ENCODE measurements around the gene NAP1L1. TPM values are rescaled to one million over a fixed set of nuclear protein-coding genes. Genes with fewer than 3 reads are reported as not detected.

NAP1L1 gene
- total RNA-seq, 1 experiment from 2014 or later, result 620 TPM

DNA sequence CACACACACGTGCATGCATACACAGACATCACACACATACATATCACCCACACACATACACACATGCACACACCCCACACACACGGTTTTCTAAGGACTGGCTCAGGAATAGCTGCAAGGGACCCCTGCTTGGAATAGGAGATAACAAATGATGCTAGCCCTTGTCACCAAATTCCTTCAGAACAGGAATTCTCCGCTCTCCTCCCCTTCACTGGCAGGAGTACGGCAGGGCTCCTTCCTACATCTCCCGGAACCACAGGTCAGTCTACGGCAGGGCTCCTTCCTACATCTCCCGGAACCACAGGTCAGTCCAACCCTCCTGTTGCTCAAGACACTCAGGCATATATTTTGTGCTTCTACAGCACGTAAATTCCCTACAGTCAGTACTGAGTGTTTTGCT lies 76.8 kb downstream of the NAP1L1 start:
- intact Hi-C loops (cut with micrococcal nuclease; ENCODE audit: unreplicated experiment), result no loop called here
- Histone ChIP-seq H3K4me1 (ENCODE audit: control insufficient read depth, insufficient read depth, low read length) (no peaks in the 10 kb centered on the region), H3K27ac (ENCODE audit: low read length) (peak overlapping the region; percentile 60), H3K27me3 (ENCODE audit: control insufficient read depth, insufficient read depth, low read length) (no peaks in the 10 kb centered on the region), H3K36me3 (ENCODE audit: control insufficient read depth, insufficient read depth, low read length) (no peaks in the 10 kb centered on the region), H3K4me3 (ENCODE audit: low read depth in 2 of 2, low read length in 2 of 2) (no peak overlapping the region), H3K9me3 (ENCODE audit: control insufficient read depth, insufficient read depth, low read depth, low read length) (peaks cover 5% of the 10 kb centered on the region; the same call in 1 of the 2 replicates)
- BruUV-seq (replicated peaks), result no TSS peak
- ATAC-seq, result no peak
- in situ Hi-C loops (cut with HindIII; ENCODE audit: low pct_unique_long_range_greater_than_20kb, low sequenced_read_pairs), result no loop called here
- DNase-seq (ENCODE audit: low read depth, low spot score), result no peak
- CTCF ChIA-PET, result no interaction called here
- POLR2A ChIA-PET, result no interaction called here
- no peak for TF ChIP-seq POLR2AphosphoS5 (IDR thresholded peaks at IDR 0.05; ENCODE audit: low read depth, low read length)
- TF ChIP-seq CTCF (IDR thresholded peaks at IDR 0.05), result no peak
- no peak for TF ChIP-seq TCF7L2 (IDR thresholded peaks at IDR 0.05; ENCODE audit: low read depth, low read length)
- TF ChIP-seq, protein P1, sequence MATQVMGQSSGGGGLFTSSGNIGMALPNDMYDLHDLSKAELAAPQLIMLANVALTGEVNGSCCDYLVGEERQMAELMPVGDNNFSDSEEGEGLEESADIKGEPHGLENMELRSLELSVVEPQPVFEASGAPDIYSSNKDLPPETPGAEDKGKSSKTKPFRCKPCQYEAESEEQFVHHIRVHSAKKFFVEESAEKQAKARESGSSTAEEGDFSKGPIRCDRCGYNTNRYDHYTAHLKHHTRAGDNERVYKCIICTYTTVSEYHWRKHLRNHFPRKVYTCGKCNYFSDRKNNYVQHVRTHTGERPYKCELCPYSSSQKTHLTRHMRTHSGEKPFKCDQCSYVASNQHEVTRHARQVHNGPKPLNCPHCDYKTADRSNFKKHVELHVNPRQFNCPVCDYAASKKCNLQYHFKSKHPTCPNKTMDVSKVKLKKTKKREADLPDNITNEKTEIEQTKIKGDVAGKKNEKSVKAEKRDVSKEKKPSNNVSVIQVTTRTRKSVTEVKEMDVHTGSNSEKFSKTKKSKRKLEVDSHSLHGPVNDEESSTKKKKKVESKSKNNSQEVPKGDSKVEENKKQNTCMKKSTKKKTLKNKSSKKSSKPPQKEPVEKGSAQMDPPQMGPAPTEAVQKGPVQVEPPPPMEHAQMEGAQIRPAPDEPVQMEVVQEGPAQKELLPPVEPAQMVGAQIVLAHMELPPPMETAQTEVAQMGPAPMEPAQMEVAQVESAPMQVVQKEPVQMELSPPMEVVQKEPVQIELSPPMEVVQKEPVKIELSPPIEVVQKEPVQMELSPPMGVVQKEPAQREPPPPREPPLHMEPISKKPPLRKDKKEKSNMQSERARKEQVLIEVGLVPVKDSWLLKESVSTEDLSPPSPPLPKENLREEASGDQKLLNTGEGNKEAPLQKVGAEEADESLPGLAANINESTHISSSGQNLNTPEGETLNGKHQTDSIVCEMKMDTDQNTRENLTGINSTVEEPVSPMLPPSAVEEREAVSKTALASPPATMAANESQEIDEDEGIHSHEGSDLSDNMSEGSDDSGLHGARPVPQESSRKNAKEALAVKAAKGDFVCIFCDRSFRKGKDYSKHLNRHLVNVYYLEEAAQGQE (IDR thresholded peaks at IDR 0.05; ENCODE audit: insufficient read depth in 1 of 2, low read depth in 2 of 2, low read length in 1 of 2), result no peak
- TF ChIP-seq SIN3A (IDR thresholded peaks at IDR 0.05; ENCODE audit: borderline replicate concordance, insufficient read depth, low read depth, low read length), result no peak

DNA sequence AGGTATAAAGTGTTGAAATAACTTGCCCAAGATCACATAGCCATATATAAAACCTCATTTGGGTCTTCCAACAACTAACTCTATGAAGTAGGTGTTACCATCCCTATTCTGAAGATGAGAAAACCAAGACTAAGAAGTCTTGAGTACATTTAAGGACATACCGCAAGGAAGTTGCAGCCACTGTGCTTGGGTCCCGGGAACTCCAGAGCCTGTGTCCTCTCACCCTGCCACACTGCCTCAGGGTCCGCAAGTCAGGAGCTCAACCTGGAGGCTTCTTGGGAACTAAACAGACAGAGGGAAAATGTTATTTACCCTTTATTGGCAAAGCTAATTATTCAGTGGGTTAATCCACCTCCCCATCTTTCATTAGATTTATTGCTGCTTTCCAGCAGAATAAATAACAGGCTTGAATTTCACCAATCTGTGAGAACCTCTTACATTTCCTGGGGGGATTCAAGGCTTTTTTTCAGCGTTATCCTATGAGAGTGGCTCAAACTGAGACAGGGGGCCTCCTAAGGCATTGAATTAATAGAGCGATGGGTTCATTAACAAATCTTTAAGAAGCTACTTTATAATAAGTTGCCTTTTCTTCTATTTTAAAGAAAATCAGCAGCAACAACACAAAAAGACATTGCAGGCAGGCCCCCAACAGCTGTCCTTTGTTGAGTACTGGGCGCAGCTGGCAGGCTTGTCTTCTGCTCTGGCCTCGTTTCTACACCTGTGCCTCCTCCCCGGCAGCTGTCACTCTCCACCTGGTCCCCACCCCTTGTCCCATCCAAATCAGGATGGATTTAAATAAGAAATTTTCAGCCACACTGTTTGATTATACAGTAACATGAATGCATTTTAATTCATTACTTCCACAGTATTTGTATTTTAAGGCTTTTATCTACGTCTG lies 78.2 kb downstream of the NAP1L1 start:
- TF ChIP-seq SIN3A (IDR thresholded peaks at IDR 0.05; ENCODE audit: borderline replicate concordance, insufficient read depth, low read depth, low read length) (no peak), TCF7L2 (IDR thresholded peaks at IDR 0.05; ENCODE audit: low read depth, low read length) (no peak), CTCF (IDR thresholded peaks at IDR 0.05) (no peak), POLR2AphosphoS5 (IDR thresholded peaks at IDR 0.05; ENCODE audit: low read depth, low read length) (no peak)
- TF ChIP-seq, protein P1 (IDR thresholded peaks at IDR 0.05; ENCODE audit: insufficient read depth in 1 of 2, low read depth in 2 of 2, low read length in 1 of 2), result no peak
- POLR2A ChIA-PET, result no interaction called here
- CTCF ChIA-PET, result no interaction called here
- Histone ChIP-seq H3K27me3 (ENCODE audit: control insufficient read depth, insufficient read depth, low read length) (no peaks in the 10 kb centered on the region), H3K27ac (ENCODE audit: low read length) (peak overlapping the region; percentile 26), H3K4me1 (ENCODE audit: control insufficient read depth, insufficient read depth, low read length) (no peaks in the 10 kb centered on the region), H3K36me3 (ENCODE audit: control insufficient read depth, insufficient read depth, low read length) (no peaks in the 10 kb centered on the region), H3K4me3 (ENCODE audit: low read depth in 2 of 2, low read length in 2 of 2) (no peak overlapping the region), H3K9me3 (ENCODE audit: control insufficient read depth, insufficient read depth, low read depth, low read length) (peaks cover 5% of the 10 kb centered on the region; the same call in 1 of the 2 replicates)
- no TSS peak for BruUV-seq (replicated peaks)
- ATAC-seq (no peak), DNase-seq (ENCODE audit: low read depth, low spot score) (no peak)
- intact Hi-C loops (cut with micrococcal nuclease; ENCODE audit: unreplicated experiment) (no loop called here), in situ Hi-C loops (cut with HindIII; ENCODE audit: low pct_unique_long_range_greater_than_20kb, low sequenced_read_pairs) (no loop called here)

Data from Panc1 (cell line).